GM19328 (cell line): ENCODE measurements around the gene RASSF1.

Experiments
- ATAC-seq: cut with Tn5 transposase; IDR thresholded peaks from one replicate; pipeline ENCODE4 v1.9.1; 2021; ENCODE audit warnings: mild to moderate bottlenecking, moderate library complexity; ENCODE audit not compliant: unreplicated experiment

Gene RASSF1

DNA sequence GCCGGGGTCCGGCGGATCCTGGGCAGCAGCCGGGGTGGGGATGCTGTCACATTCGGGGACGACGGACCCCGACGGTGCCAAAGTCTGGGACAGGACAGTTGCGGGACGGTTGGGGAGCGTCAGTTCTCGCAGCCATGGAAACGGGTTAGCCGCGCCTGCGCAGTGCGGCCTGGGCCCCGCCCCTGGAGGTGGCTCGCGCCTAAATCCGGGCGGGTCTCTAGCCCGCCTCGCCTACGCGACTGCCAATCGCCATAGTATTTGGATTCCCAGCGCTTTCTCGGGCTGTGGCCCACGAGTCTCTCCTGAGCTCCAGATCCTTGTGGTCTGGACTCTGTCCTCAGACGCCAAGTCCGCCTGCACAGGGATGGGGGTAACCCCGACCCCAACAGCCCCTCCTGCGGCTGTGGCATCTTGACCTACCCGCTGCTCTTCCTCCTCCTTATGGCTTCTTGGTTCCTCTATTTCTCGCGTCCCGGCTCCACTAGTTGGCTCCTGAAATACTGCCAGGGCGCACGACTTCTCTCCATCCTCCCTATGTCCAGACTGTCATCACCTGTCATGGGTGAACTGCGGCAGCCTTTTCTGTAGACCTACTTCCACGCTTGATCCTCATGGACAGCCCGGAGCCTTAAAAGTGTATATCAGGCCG is 5.1 kb upstream of the RASSF1 start, which contains the start of gene ZMYND10:
Gene ZMYND10, minus strand, starts transcription at position 147 of the 649 bp plus-strand sequence. CDS start 153 bp downstream, outside the sequence.
- ATAC-seq, result no peak

DNA sequence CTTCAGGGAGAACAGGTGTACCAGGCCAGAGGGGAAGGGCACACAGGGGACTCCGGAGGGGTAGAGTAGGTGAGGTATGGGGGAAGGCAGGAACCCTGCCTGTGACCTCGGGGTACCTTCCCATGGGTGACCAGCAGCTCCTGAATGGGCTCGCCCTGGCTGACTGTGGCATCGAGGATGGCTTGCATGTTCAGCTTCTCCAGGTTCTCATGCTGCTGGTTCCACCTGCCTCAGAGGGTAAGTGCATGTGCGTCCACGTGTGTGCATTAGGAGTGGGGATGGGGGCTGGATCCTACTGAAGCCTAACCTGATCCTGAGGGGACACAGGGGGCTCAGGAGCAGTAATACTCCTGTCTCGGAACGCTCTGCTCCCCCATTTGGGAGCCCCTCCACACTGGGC is 4.4 kb upstream of the RASSF1 start:
- no peak for ATAC-seq

DNA sequence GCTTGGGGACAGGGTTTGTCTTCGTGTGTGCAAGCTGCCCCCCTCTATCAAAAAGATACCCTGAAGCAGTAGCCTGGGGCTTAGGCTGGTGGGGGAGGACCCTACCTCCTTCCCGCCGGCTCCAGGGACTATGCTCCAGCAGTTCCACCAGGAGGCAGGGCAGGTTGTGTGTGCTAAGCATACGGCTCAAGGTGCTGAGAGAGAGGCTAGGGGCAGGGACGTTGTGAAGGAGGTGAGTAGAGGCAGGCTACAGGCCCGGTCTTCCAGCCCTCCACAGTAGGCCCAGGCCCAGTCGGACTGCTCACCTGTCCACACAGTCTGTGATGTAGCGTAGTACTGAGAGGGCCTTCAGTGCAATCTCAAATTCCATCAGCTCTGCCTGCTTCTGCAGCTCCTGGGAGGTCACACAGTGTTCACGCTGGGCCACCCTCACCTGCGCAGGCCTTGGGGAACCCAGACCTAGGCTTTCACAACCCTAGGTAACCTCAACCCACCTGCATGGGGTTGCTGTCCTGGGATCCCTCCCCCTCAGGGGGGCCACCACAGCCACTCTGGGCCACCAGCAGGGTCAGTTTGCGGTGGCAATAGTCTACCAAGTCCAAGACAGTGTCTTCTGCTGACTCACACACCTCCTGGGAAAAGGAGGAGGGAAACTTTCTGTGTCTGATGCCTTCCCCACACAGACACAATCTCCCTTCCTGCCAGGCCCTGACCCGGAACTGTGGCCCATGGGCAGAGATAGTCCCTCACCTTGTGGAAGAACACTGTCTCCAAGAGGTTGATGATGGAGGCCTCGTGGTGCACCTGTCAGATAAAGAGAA is 2.4 kb upstream of the RASSF1 start:
- ATAC-seq, result no peak

DNA sequence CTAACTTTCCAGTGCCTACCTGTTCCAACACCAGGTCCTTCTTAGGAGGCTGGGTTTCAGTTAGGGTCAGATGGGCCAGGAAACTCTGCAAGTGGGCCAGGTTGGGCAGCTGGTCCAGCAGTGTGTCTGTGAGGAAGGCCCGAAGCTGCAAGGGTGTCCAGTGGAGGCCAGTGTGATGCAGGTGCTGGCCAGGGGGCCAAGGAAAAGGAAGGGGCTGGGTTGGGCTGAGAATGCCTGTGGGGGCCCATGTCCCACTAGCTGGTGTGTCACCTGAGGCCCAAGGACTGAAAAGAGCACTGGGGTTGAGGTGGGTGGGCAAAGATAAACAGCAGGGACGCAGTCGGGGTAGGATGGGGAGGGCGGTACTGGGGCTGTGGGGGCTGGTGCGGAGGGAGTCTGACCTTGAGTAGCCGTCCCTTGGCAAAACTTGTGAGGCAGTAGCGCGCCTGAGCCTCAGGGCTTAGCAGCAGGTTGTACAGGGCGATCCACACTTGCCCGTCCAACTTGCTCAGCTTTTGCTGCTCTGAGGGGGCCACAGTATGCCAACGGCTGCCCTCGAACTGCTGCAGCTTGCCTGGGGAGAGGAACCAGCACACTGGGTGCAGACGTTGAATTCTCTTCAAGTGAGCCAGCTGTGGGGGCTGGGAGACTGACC is 1.5 kb upstream of the RASSF1 start:
- ATAC-seq, result no peak

DNA sequence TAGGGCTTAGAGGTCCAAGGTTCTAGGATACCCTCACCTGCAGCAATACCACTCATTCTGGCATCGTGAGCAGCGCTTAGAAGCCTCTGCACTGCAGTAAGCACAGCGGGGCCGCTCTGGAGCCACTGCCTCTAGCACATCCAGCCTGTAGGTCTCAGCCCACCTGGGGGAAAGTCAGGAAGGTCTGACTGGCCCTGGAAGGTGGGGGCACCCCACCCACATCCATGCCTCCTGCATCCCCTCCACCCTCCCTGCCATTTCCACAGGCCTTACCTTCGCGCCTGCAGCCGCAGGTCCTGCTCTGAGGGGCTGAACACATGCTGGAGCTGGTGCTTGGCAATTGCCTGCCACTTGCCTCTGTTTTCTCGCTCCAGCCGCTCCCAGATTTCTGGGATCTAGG is 901 bp upstream of the RASSF1 start:
- no peak for ATAC-seq

DNA sequence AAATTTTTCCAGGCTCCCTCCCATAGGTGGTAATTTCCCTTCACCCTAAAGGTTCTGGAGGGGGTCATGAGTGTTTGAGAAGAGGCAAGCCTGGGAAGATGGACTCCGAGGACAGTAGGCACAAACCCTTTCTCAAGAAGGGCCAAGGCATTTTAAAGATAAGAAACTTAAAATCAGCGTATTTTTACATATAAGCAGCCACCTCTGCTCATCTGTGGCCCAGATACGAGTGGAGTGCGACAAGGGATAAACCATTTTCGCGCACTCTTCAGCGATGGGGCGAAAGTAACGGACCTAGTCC is 539 bp downstream of the RASSF1 start:
- no peak for ATAC-seq

DNA sequence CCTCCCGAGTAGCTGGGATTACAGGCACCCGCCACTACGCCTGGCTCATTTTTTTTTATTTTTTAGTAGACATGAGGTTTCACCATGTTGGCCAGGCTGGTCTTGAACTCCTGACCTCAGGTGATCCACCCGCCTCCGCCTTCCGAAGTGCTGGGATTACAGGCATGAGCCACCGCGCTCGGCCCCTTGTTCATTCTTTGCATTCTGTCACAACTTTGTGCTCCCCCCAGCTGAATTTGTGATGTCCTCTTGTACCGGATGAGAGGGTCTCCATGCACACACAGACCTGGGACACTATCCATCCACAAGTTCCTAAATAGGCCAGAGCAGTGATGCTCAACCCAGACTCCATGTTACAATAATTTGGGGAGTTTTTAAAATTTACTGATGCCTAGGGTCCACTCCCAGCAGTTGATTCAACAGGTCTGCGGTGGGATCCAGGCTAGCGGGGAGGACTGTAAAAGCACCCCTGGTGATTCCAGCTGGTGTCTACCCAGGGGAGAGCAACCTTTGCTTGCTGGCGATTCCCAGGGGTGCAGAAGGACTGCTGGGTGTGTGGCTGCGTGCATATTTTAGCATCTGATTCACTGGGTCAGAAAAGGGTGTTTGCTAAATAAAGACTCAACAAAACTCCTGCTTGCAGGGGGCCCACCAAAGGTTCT is 1.0 kb downstream of the RASSF1 start:
- ATAC-seq, result no peak

DNA sequence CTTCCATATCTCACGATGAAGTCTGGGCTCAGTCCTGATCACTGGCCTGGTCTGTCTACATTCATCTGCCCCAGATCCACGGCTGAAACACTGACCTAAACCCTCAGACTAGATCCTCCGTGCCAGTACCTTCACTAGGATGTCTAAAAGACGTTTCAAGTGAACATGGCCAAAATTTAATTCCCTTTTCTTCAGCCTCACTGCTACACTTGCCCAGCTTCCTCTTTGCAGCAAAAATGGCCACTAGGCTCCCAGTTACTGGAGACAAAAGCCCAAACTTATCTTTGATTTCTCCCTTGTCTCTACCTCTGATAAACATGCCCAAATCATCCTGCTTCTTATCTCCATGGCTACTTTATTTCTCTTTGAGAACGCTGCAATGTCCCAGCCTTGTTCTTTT is 1.7 kb downstream of the RASSF1 start:
- no peak for ATAC-seq

DNA sequence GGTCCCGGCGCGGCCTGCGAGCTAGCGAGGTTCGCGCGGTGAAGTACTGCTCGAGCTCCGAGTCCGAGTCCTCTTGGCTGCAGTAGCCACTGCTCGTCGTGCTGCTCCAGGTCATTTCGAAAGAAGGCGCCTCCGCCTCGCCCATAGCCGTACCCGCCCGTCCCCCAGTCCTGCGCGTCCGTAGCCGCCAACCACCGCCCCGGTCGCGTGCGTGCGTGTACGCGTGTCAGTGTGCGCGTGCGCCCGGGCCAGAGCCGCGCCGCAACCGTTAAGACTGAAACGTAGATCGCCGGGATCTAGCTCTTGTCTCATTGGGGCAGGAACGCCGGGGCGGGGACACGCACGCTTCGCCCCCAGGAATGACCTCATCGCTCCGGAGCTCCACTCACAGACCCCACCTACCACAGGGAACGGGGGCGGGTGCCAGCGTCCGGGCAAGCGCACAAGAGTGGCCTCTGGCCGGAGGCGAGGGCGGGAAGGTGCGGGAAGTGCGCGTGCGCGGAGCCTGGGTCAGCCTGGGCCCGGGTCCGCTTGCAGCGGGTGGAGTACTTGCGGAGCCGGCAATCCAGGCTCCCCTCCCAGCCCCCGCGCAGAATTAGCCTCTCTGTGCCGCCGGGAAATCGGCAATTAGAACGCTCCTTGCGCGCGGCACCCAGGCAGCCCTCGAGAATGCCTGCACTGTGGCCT is 3.3 kb downstream of the RASSF1 start:
- ATAC-seq, result peak; percentile 64

DNA sequence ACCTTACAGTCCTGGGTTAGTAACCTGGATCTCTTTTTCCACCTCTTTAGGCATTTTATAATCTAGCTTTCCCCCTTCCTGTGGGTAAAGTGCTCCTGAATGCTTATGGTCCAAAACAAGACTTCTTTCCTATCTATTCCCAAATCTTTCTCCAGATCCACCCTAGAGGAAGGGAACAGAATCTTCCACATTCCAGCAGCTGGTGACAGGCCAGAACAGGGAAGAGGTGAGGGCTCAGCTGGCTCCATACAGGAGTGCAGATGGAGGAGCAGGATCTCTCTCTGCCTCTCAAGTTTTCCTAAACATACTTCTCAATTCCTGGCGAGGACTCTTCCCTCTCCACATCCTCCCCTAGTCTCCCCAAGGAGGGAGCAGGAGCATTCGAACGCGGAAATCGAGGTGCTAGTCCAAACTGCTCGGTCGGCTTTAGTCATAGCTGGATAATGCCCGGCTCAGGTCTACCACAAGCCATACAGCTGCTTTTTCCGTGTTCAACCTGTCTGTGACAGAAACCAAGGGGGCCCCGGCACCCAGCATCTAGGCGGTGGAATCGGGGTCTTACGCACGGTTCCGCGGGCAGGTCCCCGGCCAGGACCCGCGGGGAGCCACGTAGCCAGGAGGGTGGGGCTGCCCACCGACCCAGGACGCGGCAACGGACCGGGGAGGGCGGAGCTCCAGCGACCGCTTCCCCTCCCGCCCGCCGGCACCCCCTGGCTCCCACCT is 4.0 kb downstream of the RASSF1 start:
- ATAC-seq, result peak; percentile 29

DNA sequence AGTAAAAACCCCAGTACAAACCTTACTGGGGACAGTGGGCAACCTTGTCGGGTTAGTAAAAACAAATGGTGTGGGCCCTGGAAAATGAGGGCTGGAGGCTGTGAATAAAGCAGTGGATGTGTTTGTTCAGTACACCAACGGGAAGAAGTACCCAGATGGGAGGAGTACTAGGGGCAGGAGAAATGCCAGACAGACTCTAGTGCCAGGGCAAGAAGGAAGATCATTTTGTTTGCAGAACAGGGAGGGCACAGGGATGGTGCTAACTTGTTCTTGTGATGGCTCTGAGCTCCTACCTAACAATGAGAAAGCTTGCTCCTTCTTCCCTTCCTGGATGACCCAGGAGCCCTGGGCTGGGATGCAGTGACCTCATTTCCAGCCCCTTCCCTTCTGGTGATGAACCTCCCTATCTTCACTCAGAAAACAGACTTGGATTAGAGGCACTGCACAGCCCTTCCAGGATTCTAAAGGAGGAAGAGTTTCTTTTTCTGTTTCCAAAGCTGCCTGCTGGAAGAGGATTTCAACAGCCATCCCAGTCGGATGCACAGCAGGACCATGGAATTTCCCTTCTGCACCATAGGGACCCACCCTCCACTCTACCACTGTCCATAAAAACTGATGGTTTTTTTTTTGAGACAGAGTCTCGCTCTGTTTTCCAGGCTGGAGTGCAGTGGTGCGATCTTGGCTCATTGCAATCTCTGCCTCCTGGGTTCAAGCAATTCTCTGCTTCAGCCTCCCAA is 6.1 kb downstream of the RASSF1 start:
- ATAC-seq, result no peak

DNA sequence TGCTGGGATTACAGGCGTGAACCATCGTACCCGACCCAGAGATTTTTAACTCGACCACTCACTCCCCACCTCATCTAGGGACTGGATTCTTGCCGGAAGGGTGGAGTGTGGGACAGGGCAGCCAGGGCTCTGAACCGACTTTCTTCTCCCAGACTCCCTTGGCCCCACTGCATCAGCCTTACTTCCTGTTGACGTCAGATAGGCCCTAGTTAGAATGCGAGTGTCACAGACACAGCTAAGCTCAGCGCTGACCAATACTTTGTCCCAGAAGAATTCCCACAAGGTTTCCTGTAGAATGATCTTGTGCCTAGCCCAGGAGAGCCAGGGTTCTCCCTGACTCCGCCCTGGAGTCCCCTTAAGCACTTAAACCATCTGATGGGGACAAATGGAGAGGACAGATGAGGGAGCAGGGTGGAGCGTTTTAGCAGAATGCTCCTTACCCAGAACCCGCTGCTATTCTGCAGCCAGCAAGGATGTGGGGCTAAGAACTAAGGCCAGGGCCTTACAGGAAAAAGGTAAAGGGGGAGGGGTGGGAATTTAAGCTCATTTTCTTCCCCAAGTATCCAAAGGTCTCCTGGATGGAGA is 6.8 kb downstream of the RASSF1 start:
- no peak for ATAC-seq

DNA sequence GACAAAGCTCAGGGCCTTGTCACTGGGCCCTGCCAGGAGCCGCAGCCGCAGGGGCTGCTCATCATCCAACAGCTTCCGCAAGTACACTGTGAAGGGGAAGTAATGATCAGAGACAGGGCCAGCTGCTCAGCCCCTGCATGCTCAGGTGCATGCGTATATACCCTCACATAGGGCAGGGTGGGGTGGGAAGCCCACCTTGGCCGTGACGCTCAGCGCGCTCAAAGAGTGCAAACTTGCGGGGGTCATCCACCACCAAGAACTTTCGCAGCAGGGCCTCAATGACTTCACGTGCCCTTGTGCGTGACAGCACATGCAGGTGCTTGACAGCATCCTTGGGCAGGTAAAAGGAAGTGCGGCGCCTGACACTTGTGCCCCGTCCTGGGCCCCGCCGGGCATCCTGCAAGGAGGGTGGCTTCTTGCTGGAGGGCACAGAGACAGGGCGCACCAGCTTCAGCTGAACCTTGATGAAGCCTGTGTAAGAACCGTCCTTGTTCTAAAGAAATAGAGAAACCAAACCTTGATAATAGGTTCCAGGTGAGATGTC is 9.2 kb downstream of the RASSF1 start:
- no peak for ATAC-seq

DNA sequence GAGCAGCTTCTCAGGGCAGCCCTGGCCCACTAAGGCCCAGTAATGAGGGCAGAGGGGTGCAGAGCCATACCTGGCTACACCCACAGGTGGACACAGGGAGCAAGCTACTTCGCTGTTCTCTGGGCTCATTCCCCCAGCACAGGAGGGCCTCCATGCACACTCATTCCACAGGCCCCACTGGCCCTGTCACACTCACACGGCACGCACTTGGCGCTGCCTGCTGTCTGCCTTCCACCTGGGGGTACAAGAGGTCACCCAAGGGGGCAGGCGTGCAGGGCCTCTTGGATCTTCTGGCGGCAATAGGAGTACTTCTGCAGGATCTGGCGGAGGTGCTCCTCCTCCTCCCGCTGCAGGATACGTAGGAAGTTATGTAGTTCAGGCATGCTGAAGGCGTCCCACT is 10.3 kb downstream of the RASSF1 start:
- no peak for ATAC-seq

DNA sequence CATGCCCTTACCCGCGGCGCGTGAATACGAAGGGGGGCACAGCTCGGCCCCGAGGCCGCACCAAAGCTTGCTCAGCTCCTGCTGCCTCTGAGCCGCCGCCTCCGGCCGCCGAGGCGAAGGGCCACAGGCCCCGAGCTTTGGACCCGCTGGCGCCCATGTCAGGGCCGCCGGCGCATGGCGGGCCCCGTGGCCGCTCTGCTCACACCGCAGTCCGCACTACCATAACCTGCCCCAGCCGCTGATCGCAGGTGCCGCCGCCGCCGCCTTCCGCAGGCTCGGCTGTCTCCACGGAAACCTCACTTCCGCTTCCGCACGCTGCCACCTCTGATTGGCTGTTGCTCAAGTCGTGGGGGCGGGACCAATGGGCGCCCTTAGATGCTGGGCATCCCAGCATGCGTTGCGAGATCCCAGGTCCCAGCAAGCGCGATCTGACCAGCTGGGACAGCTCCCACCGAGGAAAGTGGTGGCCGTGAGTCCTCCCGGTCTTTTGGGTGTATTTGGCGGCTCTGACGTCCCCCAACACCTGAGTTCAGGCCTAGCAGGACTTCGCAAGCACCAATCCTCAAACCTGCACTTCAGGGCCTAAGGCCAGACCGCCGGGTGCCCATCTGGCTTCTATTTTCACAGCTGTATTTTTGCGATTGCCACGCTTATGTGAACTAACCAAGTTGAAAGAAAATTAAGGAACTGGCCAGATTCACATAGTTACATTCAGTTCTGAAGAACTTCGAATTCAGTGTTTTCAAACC is 12.5 kb downstream of the RASSF1 start, which contains the start of gene TUSC2:
Gene TUSC2, minus strand, starts transcription at position 281 of the 749 bp plus-strand sequence. Its CDS starts 124 bp downstream, at position 157.
- ATAC-seq, result peak; percentile 89

DNA sequence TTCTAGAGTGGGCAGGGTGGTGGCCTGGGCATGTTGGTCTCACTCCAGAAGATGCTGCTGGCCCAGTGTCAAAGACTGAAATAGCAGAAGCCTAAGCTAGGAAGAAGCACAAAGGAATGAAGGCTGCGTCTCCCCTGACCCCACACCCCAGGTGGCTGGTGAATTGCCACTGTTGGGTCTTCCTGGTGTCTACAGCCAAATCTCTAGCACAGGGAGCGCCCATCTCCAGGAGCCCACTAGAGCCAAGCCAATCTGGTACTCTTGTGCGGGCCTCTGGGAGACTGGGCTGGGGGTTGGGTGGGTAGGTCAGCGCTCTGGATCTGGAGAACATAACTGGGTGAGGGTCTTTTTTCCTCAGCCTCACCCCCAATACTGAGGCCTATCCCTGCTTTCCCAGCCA is 13.5 kb downstream of the RASSF1 start:
- no peak for ATAC-seq

DNA sequence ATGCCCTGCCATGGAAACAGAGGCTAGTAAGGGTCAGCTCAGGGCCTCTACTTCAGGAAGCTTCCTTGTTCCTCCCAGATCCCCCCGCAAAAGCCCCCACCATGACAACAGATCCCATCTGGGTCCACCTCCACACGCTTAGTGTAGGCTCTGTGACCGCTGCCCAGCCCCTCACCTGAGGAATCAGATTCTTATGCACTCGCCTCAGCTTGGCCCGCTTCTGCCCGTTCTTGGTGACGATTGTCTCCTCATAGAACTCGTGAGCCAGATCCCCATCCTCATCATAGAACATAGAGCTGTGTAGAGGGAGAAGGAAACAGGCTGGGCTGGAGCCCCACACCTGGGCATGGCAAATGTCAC is 14.5 kb downstream of the RASSF1 start:
- no peak for ATAC-seq

DNA sequence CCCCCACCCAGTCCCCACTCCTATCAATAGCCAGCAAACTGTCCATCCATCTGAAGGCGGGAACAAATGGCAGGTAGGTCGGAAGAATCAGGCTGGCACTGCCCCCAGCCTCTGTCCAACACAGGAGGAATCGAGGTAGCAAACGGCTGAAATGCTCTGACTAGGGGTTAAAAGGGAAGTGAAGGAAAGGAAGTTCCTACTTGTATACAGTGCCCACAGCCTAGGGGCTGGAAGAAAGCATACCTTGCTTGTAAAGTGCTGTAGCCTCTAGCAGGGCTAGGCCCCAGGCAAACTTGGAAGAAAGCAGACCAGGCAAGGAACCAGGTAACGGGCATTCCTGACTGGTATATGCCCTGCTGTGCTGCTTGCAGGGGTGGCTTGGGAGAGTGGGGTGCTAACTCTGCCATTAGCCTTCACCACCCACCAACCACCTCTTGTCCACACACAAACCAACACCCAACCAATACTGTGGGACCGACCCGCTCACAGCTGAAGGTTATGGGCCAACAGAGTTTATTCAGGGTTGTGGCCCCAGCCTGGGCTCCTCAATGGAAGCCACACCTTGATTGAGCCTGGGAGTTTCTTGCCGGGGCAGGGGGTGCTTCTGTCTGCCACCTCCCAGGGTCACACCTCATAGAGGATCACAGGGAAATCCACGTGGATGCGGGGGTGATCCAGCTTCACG is 15.0 kb downstream of the RASSF1 start:
- no peak for ATAC-seq
